WTC11 (cell line): ENCODE results near the gene PRIM2.
"Not testable (repeated sequence)": the region's sequence is repeated elsewhere in the genome, so short reads cannot be mapped to it uniquely, and the experiment has no call there.

Experiments used
- ATF1 ChIP-seq: sonication (generic); formaldehyde crosslinking; IDR thresholded peaks from 2 replicates; pipeline ENCODE4 v1.8.1; 2023; ENCODE audit warnings: mild to moderate bottlenecking, moderate library complexity, missing genetic modification reagents
- JUN ChIP-seq: sonication (generic); formaldehyde crosslinking; IDR thresholded peaks from 2 replicates; pipeline ENCODE4 v1.8.0; 2023; ENCODE audit warnings: mild to moderate bottlenecking, missing genetic modification reagents
- MAX ChIP-seq: sonication (generic); formaldehyde crosslinking; IDR thresholded peaks from 2 replicates; pipeline ENCODE4 v1.8.0; 2022; ENCODE audit warnings: mild to moderate bottlenecking, missing genetic modification reagents
- SP1 ChIP-seq: sonication (generic); formaldehyde crosslinking; conservative IDR thresholded peaks from 2 replicates; pipeline ENCODE4 v1.8.1; 2022; ENCODE audit warnings: missing genetic modification reagents
- TCF7 ChIP-seq: sonication (generic); formaldehyde crosslinking; IDR thresholded peaks from 2 replicates; pipeline ENCODE4 v1.8.0; 2022; ENCODE audit warnings: mild to moderate bottlenecking, low read depth, missing genetic modification reagents, moderate library complexity
- TEAD4 ChIP-seq: sonication (generic); formaldehyde crosslinking; IDR thresholded peaks from 2 replicates; pipeline ENCODE4 v1.8.0; 2022; ENCODE audit warnings: mild to moderate bottlenecking, missing genetic modification reagents
- TP53 ChIP-seq: sonication (generic); formaldehyde crosslinking; IDR thresholded peaks from 2 replicates; pipeline ENCODE4 v1.8.1; 2023; ENCODE audit warnings: mild to moderate bottlenecking, missing genetic modification reagents
- ZNF416 ChIP-seq: fragments of 250-450 bp; sonication (Bioruptor Pico); IDR thresholded peaks from 2 replicates; pipeline ENCODE4 v1.9.0; 2021; ENCODE audit warnings: mild to moderate bottlenecking, inconsistent platforms
- ZNF512 ChIP-seq: sonication (generic); formaldehyde crosslinking; IDR thresholded peaks from 2 replicates; pipeline ENCODE4 v1.8.1; 2022; ENCODE audit warnings: missing genetic modification reagents, borderline replicate concordance
- TF ChIP-seq, protein P1 (sequence below): fragments of 200-600 bp; IDR thresholded peaks from 2 replicates; pipeline ENCODE4 v1.8.0; 2022; ENCODE audit warnings: antibody characterized with exemption

DNA sequence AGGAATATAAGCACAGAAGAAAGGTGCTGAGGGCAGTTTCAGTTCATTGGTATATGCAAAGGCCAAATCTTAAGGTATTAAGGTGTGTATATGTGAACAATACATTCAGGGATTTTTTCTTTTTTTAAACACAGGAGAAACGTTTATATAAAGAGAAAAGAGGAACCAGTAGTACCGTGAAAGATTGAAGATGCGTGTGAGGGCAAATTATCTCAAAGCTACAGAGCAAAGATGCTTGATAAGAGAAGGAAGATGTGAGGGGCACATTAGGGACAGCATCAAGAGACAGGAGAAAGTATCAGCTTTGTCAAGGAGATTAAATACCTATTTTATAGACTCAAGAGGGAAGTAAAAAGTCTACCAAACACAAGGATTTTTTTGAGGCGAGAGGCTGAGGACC is 165.0 kb downstream of the PRIM2 start:
- TF ChIP-seq TEAD4; ZNF512 (CRISPR knock-in tag); ATF1 (CRISPR knock-in tag); SP1 (CRISPR knock-in tag); TP53 (CRISPR knock-in tag); TCF7 (CRISPR knock-in tag); MAX (CRISPR knock-in tag); JUN (CRISPR knock-in tag); ZNF416 (CRISPR knock-in tag): not testable (repeated sequence)
- TF ChIP-seq, protein P1, sequence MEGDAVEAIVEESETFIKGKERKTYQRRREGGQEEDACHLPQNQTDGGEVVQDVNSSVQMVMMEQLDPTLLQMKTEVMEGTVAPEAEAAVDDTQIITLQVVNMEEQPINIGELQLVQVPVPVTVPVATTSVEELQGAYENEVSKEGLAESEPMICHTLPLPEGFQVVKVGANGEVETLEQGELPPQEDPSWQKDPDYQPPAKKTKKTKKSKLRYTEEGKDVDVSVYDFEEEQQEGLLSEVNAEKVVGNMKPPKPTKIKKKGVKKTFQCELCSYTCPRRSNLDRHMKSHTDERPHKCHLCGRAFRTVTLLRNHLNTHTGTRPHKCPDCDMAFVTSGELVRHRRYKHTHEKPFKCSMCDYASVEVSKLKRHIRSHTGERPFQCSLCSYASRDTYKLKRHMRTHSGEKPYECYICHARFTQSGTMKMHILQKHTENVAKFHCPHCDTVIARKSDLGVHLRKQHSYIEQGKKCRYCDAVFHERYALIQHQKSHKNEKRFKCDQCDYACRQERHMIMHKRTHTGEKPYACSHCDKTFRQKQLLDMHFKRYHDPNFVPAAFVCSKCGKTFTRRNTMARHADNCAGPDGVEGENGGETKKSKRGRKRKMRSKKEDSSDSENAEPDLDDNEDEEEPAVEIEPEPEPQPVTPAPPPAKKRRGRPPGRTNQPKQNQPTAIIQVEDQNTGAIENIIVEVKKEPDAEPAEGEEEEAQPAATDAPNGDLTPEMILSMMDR, result not testable (repeated sequence)
